Measurements from ENCODE around the gene ZNF275.

The ZNF275 gene

GRCh38 chrX:153394612-153395011 is 60.7 kb downstream of the ZNF275 start:
- H3K4me1 ChIP-seq (ENCODE audit: insufficient read depth, low read length), result no peaks in the 10 kb centered on the region
- no peak overlapping the region for H3K9ac ChIP-seq (ENCODE audit: low read length)
- H3K27ac ChIP-seq (ENCODE audit: low read depth, low read length), result no peak overlapping the region
- no peak overlapping the region for H3K4me3 ChIP-seq (ENCODE audit: low read depth in 1 of 2, low read length in 2 of 2)
- no peaks in the 10 kb centered on the region for H3K36me3 ChIP-seq (ENCODE audit: insufficient read depth, low read length)
- H3K27me3 ChIP-seq (ENCODE audit: control insufficient read depth in 1 of 2, insufficient read depth in 2 of 2, low read length in 2 of 2), result peaks cover 0 to 28% of the 10 kb centered on the region in 2 donors
- no peaks in the 10 kb centered on the region for H3K9me3 ChIP-seq (ENCODE audit: low read length)

GRCh38 chrX:153395613-153396319 is 61.8 kb downstream of the ZNF275 start:
- no peaks in the 10 kb centered on the region for H3K36me3 ChIP-seq (ENCODE audit: insufficient read depth, low read length)
- no peak overlapping the region for H3K9ac ChIP-seq (ENCODE audit: low read length)
- no peak overlapping the region for H3K4me3 ChIP-seq (ENCODE audit: low read depth in 1 of 2, low read length in 2 of 2)
- no peaks in the 10 kb centered on the region for H3K9me3 ChIP-seq (ENCODE audit: low read length)
- H3K27ac ChIP-seq (ENCODE audit: low read depth, low read length), result no peak overlapping the region
- peaks cover 0 to 28% of the 10 kb centered on the region in 2 donors for H3K27me3 ChIP-seq (ENCODE audit: control insufficient read depth in 1 of 2, insufficient read depth in 2 of 2, low read length in 2 of 2)
- H3K4me1 ChIP-seq (ENCODE audit: insufficient read depth, low read length), result no peaks in the 10 kb centered on the region

GRCh38 chrX:153396320-153397195 is 62.6 kb downstream of the ZNF275 start:
- H3K4me1 ChIP-seq (ENCODE audit: insufficient read depth, low read length), result no peaks in the 10 kb centered on the region
- H3K27ac ChIP-seq (ENCODE audit: low read depth, low read length), result no peak overlapping the region
- no peaks in the 10 kb centered on the region for H3K36me3 ChIP-seq (ENCODE audit: insufficient read depth, low read length)
- H3K9me3 ChIP-seq (ENCODE audit: low read length), result peaks cover 4% of the 10 kb centered on the region
- H3K9ac ChIP-seq (ENCODE audit: low read length), result no peak overlapping the region
- H3K4me3 ChIP-seq (ENCODE audit: low read depth in 1 of 2, low read length in 2 of 2), result no peak overlapping the region
- H3K27me3 ChIP-seq (ENCODE audit: control insufficient read depth in 1 of 2, insufficient read depth in 2 of 2, low read length in 2 of 2), result peaks cover 0 to 28% of the 10 kb centered on the region in 2 donors

- no peaks in the 10 kb centered on the region for H3K36me3 ChIP-seq (ENCODE audit: insufficient read depth, low read length)
- H3K4me3 ChIP-seq (ENCODE audit: low read depth in 1 of 2, low read length in 2 of 2), result no peak overlapping the region
- no peaks in the 10 kb centered on the region for H3K4me1 ChIP-seq (ENCODE audit: insufficient read depth, low read length)
- H3K9ac ChIP-seq (ENCODE audit: low read length), result no peak overlapping the region
- no peak overlapping the region for H3K27ac ChIP-seq (ENCODE audit: low read depth, low read length)
- H3K9me3 ChIP-seq (ENCODE audit: low read length), result peaks cover 4% of the 10 kb centered on the region
- peaks cover 0 to 28% of the 10 kb centered on the region in 2 donors for H3K27me3 ChIP-seq (ENCODE audit: control insufficient read depth in 1 of 2, insufficient read depth in 2 of 2, low read length in 2 of 2)
Observed at GRCh38 chrX:153397256-153397960, 63.5 kb downstream of the ZNF275 start.

- H3K9ac ChIP-seq (ENCODE audit: low read length), result no peak overlapping the region
- no peak overlapping the region for H3K27ac ChIP-seq (ENCODE audit: low read depth, low read length)
- H3K36me3 ChIP-seq (ENCODE audit: insufficient read depth, low read length), result no peaks in the 10 kb centered on the region
- H3K4me1 ChIP-seq (ENCODE audit: insufficient read depth, low read length), result no peaks in the 10 kb centered on the region
- H3K9me3 ChIP-seq (ENCODE audit: low read length), result peaks cover 4% of the 10 kb centered on the region
- no peak overlapping the region for H3K4me3 ChIP-seq (ENCODE audit: low read depth in 1 of 2, low read length in 2 of 2)
- peaks cover 0 to 20% of the 10 kb centered on the region in 2 donors for H3K27me3 ChIP-seq (ENCODE audit: control insufficient read depth in 1 of 2, insufficient read depth in 2 of 2, low read length in 2 of 2)
Observed at GRCh38 chrX:153398275-153398960, 64.5 kb downstream of the ZNF275 start.

GRCh38 chrX:153400146-153401132 is 66.5 kb downstream of the ZNF275 start:
- H3K4me3 ChIP-seq (ENCODE audit: low read depth in 1 of 2, low read length in 2 of 2), result no peak overlapping the region
- H3K27me3 ChIP-seq (ENCODE audit: control insufficient read depth in 1 of 2, insufficient read depth in 2 of 2, low read length in 2 of 2), result peaks cover 0 to 29% of the 10 kb centered on the region in 2 donors
- no peaks in the 10 kb centered on the region for H3K4me1 ChIP-seq (ENCODE audit: insufficient read depth, low read length)
- peaks cover 4% of the 10 kb centered on the region for H3K9me3 ChIP-seq (ENCODE audit: low read length)
- H3K36me3 ChIP-seq (ENCODE audit: insufficient read depth, low read length), result no peaks in the 10 kb centered on the region
- no peak overlapping the region for H3K9ac ChIP-seq (ENCODE audit: low read length)
- H3K27ac ChIP-seq (ENCODE audit: low read depth, low read length), result no peak overlapping the region

GRCh38 chrX:153401133-153401764 is 67.3 kb downstream of the ZNF275 start, which contains the start of gene PNMA6E:
Gene PNMA6E, minus strand, starts transcription at chrX:153401350. Its CDS starts 2,501 bp downstream, at chrX:153398849.
- no peaks in the 10 kb centered on the region for H3K36me3 ChIP-seq (ENCODE audit: insufficient read depth, low read length)
- H3K9ac ChIP-seq (ENCODE audit: low read length), result no peak within 1 kb of the TSS
- H3K4me3 ChIP-seq (ENCODE audit: low read depth in 1 of 2, low read length in 2 of 2), result no peak within 1 kb of the TSS
- no peaks in the 10 kb centered on the region for H3K4me1 ChIP-seq (ENCODE audit: insufficient read depth, low read length)
- peaks cover 0 to 30% of the 10 kb centered on the region in 2 donors for H3K27me3 ChIP-seq (ENCODE audit: control insufficient read depth in 1 of 2, insufficient read depth in 2 of 2, low read length in 2 of 2)
- peaks cover 4% of the 10 kb centered on the region for H3K9me3 ChIP-seq (ENCODE audit: low read length)
- H3K27ac ChIP-seq (ENCODE audit: low read depth, low read length), result no peak within 1 kb of the TSS
